ENCODE data around the gene AQP6.
A peak's percentile ranks its signal among the peaks of the same experiment; 100 is the strongest.

Gene AQP6

DNA sequence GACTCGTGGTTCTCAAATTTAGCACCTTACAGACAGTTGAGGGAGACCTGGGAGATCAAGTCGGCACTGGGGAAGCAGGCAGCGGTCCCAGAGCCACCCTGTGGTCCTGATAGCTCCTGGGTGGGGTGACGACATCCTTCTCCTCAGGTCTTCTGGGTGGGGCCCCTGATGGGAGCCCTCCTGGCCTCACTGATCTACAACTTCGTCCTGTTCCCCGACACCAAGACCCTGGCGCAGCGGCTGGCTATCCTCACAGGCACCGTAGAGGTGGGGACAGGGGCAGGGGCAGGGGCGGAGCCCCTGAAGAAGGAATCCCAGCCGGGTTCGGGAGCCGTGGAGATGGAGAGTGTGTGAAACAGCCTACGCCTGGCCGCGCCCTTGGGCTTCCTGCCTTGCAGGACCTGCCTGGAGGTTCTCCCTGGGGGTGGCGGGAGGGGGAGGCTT lies 2.6 kb downstream of the AQP6 start:
- Mint-ChIP-seq H3K4me1 (peaks cover 29% of the 10 kb centered on the region), H3K36me3 (ENCODE audit: low read depth) (no peaks in the 10 kb centered on the region), H3K27ac (peak overlapping the region; percentile 37 to 77 (median 51)), H3K9me3 (no peaks in the 10 kb centered on the region), H3K4me3 (no peak overlapping the region), H3K27me3 (ENCODE audit: low read depth) (peaks cover 11% of the 10 kb centered on the region)
- TF ChIP-seq, protein P1, sequence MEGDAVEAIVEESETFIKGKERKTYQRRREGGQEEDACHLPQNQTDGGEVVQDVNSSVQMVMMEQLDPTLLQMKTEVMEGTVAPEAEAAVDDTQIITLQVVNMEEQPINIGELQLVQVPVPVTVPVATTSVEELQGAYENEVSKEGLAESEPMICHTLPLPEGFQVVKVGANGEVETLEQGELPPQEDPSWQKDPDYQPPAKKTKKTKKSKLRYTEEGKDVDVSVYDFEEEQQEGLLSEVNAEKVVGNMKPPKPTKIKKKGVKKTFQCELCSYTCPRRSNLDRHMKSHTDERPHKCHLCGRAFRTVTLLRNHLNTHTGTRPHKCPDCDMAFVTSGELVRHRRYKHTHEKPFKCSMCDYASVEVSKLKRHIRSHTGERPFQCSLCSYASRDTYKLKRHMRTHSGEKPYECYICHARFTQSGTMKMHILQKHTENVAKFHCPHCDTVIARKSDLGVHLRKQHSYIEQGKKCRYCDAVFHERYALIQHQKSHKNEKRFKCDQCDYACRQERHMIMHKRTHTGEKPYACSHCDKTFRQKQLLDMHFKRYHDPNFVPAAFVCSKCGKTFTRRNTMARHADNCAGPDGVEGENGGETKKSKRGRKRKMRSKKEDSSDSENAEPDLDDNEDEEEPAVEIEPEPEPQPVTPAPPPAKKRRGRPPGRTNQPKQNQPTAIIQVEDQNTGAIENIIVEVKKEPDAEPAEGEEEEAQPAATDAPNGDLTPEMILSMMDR (IDR thresholded peaks at IDR 0.05; ENCODE audit: unreplicated experiment in 3 of 3) = no peak

DNA sequence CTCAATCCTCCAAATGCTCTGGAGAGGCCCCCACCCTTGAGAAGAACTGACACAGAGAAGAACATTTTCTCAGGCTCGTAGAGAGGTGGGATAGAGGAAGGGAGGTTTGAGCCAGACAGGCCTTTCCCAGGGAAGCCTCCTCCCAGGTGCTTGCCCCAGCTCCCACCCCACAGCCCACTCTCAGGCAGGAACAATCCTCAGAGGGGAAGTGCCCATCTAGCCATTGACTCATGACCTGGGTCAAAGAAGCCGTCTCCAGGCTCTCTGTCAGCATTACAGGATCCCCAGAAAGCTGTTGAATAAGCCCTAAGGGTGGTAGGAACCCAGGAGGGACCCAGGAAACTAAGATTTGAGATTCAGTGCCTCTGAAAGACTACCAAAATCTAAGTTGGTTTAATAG lies 3.8 kb downstream of the AQP6 start:
- Mint-ChIP-seq H3K27ac (peak overlapping the region in 2 of 3 experiments; percentile 61 to 72), H3K4me1 (peaks cover 39% of the 10 kb centered on the region), H3K36me3 (ENCODE audit: low read depth) (no peaks in the 10 kb centered on the region), H3K9me3 (no peaks in the 10 kb centered on the region), H3K27me3 (ENCODE audit: low read depth) (peaks cover 11% of the 10 kb centered on the region), H3K4me3 (no peak overlapping the region)
- TF ChIP-seq, protein P1 (IDR thresholded peaks at IDR 0.05; ENCODE audit: unreplicated experiment in 3 of 3) = no peak

DNA sequence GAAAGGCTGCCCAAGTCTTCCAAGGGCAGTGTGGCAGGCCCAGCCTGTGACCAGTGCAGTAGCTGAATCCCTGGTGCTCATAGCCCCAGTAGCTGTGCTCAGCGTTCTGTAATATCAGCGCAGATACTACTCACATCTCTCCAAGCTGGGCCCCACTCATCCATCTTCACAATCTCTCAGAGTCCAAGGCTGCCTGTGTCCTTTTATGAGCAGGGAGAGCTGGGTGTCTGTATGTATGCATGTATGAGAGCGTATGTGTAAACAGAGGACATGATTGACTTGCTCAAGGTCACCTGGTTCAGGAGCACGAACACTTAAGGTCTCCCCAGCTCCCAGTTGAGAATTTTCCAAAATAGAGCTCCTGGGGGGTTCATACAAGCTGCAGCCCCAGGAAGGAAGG lies 5.4 kb downstream of the AQP6 start:
- TF ChIP-seq, protein P1 (IDR thresholded peaks at IDR 0.05; ENCODE audit: unreplicated experiment in 3 of 3) = no peak
- H3K27me3 Mint-ChIP-seq (ENCODE audit: low read depth) = peaks cover 12% of the 10 kb centered on the region
- no peaks in the 10 kb centered on the region for H3K36me3 Mint-ChIP-seq (ENCODE audit: low read depth)
- H3K9me3 Mint-ChIP-seq = no peaks in the 10 kb centered on the region
- H3K4me1 Mint-ChIP-seq = peaks cover 50% of the 10 kb centered on the region
- H3K4me3 Mint-ChIP-seq = no peak overlapping the region
- peak overlapping the region; percentile 75 to 91 (median 90) for H3K27ac Mint-ChIP-seq

DNA sequence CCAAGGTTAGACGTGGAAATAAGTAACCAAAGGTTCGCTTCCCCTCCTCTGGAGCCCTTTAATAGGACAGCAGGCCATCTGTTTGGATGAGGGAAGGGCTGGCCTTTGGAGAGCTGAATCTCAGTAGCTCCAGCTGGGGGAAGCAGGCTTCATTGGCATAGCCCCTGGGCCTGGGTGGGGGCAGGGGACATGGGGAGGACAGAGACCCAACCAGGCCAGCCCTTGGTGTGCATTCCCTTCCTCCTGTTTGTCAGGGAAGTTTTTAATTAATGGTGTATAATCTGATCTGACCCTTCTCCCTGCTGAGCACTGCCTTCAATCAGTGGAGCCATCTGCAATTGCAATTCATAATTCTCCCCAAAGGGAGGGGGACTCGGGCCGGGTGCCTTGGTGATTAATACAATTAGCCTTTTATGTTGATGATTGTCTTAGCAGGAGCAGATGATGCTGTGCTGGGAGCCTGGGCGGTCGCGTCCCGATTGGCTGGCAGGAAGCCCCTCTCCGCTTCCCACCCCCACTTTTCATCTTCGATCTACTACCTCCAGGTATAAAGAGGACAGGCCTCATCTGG lies 6.4 kb downstream of the AQP6 start:
- Mint-ChIP-seq H3K27ac (peak overlapping the region; percentile 75 to 91 (median 90)), H3K27me3 (ENCODE audit: low read depth) (peaks cover 12% of the 10 kb centered on the region), H3K4me1 (peaks cover 57% of the 10 kb centered on the region), H3K9me3 (no peaks in the 10 kb centered on the region), H3K36me3 (ENCODE audit: low read depth) (no peaks in the 10 kb centered on the region), H3K4me3 (no peak overlapping the region)
- TF ChIP-seq, protein P1 (IDR thresholded peaks at IDR 0.05; ENCODE audit: unreplicated experiment in 3 of 3) = no peak

DNA sequence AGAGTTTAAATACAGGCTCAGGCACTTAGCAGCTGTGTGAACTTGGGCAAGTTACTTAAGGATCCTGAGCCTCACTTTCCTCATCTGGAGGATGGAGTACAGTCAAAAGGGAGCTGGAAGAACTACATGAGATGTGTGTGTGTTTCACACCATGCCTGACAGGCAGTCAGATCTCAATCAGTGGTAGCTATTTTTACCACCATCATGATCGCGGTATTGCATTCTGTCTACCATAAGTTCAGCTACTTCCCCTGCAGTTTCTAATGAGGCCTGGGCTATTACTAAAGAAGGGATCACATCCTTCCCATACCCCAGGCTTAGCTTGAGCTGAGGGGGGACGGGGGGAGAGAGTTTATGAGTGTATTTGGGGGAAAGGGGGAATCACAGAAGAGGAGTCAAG lies 7.0 kb downstream of the AQP6 start:
- Mint-ChIP-seq H3K9me3 (no peaks in the 10 kb centered on the region), H3K27ac (peak overlapping the region; percentile 75 to 91 (median 90)), H3K4me3 (peak overlapping the region in 1 of 3 experiments; percentile 5), H3K4me1 (peaks cover 60% of the 10 kb centered on the region), H3K36me3 (ENCODE audit: low read depth) (no peaks in the 10 kb centered on the region), H3K27me3 (ENCODE audit: low read depth) (peaks cover 11% of the 10 kb centered on the region)
- TF ChIP-seq, protein P1 (IDR thresholded peaks at IDR 0.05; ENCODE audit: unreplicated experiment in 3 of 3) = no peak

Data from nephron (organoid).